GM21528 (cell line): ENCODE measurements around the gene HEATR5A.

Experiments
- ATAC-seq: cut with Tn5 transposase; IDR thresholded peaks from one replicate; pipeline ENCODE4 v1.9.1; 2021; ENCODE audit warnings: mild to moderate bottlenecking, moderate library complexity; ENCODE audit not compliant: unreplicated experiment, low FRiP score

Gene HEATR5A

GRCh38 chr14:31428011-31428410 is 7.7 kb upstream of the HEATR5A start:
- ATAC-seq = no peak

DNA sequence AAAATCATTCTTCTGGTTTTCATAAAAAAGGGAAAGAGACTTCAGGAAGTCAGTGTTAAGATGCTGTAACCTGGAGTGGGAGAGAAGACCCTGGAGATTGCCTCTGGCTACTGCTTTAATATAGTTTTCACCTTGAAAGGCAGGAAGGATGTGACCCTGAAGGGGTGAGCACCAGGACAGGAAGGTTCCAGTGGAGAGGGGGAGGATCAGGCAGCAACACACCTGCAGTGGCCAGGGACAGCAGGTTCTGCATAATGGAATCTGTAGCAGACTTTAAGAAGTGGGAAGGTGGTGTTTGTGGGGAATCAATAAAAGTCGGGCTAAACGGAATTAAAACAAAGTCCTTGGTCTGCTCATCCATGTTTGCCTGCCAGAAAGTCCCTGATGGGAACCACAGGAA is 6.3 kb upstream of the HEATR5A start:
- no peak for ATAC-seq

- ATAC-seq = no peak
These were observed 5.6 kb upstream of the HEATR5A start for GRCh38 chr14:31425905-31426304.

DNA sequence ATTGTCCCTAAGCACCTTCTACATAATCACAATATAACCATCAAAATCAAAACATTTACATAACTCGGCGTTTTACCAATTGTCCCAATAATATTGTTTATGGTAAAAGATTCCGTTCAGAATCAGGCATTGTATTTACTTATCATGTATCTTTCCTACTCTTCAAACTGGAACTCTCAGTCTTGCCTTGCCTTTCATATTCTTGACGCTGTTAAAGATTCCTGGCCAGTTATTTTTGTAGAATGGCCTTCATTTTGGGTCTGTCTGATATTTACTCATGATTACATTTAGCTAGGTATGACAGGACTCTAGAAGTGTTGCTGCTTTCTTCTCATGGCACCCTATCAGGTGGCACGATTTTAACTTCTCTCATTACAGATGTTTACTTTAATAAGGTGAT is 850 bp upstream of the HEATR5A start:
- ATAC-seq = no peak

DNA sequence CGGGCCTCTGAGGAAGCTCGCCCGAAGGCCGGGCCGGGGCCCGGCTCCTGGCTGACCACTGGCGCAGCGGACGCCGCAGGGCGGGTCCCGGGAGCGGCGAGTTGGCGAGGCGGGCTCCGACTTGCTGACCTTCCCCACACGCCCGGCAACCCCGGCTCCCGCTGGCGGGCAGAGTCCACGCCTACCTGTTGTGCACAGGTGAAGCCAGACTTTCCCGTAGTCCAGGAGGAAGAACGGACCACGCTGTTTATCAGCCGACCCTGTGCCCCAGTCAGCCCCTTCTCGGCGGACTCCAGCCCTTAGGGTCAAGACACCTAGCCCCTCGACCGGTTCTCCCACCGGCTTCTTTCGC is 407 bp downstream of the HEATR5A start:
- peak; percentile 29 for ATAC-seq

DNA sequence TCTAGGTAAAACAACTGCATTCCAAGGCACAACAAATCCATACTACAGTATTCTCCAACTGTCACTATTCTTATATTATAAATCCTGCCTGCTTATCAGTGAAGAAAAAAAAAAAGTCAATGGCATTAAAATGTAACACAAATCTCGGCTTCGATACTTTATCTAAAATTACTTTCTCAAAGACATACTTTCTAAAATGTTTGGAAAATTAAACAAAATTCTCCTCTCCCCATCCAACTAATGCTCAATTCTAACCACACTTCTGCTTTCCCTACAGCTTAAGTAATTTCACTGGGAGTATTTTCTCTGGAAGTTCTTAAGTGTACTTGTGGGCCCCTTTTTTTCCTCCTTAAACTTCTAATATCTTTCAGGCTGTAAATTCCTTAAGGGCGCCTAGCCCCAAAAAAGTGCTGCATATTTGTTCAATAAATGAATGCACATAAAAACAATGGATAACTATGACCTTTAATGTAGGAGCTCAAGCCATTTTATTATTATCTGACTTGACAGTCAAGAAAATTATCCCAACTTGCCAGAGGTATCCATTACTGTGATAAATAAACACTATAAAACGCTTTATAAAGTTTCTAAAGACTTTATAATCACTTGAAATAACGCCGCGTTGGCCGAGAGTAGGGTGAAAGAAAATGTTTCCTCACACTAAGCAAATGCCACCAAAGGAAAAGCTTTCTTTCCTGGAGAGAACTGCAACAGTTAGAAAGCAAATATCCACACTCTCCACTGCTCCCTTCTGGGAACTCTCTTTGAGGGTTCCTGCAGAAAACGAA is 977 bp downstream of the HEATR5A start:
- no peak for ATAC-seq

GRCh38 chr14:31418440-31418839 is 1.9 kb downstream of the HEATR5A start:
- no peak for ATAC-seq

- no peak for ATAC-seq
These were observed 6.0 kb downstream of the HEATR5A start for GRCh38 chr14:31414190-31414833.

DNA sequence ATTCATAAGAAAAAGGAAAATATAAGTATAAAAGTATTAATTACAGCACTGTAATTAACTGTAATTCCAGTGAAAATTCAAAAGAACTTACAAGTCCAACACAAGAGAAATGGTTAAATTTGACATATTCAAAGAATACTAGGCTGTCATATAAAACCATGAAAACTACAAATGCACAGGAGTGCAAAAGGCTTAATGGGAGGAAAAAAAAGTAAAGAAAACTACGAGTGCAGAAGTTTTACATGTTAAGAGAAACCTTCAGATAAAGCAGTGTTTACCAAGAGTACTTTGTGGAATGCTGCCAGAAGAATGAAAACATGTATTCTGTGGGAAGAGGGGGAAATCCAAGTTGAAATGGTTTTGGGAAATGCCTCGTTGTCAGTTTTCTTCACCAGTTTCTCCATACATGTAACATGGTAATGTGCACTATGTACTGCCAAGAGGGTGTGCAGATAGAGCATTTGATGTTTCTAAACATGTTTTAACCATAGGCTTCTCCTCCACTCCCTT is 9.1 kb downstream of the HEATR5A start:
- no peak for ATAC-seq

GRCh38 chr14:31410048-31410650 is 10.2 kb downstream of the HEATR5A start:
- no peak for ATAC-seq

DNA sequence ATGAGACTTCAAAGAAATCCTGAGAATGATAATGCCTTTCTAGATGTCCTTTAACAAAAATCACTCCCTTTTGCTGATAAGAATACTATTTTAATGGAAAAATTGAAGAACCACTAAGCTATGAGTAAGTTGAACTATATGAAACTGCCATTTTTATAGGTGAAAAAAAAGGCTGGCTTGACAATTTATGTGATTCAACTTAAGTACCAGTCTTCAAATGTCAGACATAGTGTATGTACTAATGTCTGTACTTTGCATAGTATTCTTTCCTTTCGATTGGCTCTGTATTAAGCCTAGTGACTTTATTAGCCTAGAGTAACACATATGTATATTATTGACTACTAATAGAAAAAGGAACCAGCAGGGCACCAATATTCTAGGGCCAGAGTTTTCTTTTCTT is 11.9 kb downstream of the HEATR5A start:
- ATAC-seq = no peak

- no peak for ATAC-seq
These were observed 14.6 kb downstream of the HEATR5A start for GRCh38 chr14:31405599-31406232.

DNA sequence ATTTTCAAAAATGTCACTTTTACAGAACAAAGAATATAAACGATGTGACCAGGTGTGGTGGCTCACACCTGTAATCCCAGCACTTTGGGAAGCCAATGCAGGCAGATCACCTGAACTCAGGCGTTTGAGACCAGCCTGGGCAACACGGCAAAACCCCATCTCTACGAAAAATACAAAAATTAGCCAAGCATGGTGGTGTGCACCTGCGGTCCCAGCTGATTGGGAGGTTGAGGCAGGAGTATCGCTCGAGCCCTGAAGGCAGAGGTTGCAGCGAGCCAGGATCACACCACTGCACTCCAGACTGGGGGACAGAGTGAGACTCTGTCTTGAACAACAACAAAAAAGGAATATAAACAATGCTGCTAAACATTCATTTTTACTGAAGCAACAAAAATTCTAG is 15.2 kb downstream of the HEATR5A start:
- ATAC-seq = no peak

DNA sequence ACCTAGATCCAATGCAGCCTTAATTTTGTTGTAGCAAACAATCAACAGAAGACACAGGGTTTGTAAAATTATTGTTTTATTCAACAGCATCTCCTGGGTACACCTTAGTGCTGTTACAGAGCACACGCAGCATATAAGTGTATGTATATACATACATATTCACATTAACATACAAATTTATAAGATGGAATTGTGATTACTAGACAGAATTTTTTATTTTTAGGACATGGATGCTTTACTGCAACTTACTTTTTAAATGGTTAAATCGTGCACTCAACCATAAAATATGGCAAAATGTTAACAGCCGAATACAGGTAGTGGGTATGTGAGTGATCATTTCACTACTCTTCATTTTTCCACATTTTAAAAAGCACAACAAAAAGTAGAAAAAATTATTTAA is 16.6 kb downstream of the HEATR5A start:
- ATAC-seq = no peak

DNA sequence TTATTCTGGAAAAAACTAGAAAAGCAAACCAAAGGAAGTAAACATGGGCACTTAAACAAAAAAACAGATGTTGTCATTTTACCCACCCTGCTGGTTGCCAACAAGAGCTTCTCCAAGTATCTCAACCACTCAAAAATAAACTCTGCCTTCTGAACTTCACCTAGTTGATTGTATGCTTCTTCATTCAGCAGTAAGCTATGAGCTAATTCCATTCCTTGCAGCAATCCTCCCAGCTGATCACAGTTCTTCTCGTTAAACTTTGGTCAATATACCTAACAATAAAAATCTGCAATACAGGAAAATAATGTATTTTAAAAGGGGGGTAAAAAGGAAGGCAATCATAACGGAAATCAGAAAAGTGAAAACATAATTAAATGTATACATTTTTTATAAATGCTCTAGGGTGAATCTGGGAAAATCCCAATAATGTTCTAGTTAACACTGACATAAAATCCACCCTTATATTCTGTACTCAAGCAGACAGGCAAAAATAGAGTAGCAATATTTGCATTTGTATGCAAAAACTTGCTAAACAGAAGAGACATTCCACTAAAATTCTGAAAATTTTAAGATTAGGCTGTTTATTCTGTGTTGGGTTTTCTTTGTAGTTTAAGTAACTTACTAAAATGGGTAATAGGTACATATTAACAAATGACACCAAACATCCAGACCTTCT is 17.4 kb downstream of the HEATR5A start:
- no peak for ATAC-seq

- no peak for ATAC-seq
These were observed 18.9 kb downstream of the HEATR5A start for GRCh38 chr14:31401369-31401932.

DNA sequence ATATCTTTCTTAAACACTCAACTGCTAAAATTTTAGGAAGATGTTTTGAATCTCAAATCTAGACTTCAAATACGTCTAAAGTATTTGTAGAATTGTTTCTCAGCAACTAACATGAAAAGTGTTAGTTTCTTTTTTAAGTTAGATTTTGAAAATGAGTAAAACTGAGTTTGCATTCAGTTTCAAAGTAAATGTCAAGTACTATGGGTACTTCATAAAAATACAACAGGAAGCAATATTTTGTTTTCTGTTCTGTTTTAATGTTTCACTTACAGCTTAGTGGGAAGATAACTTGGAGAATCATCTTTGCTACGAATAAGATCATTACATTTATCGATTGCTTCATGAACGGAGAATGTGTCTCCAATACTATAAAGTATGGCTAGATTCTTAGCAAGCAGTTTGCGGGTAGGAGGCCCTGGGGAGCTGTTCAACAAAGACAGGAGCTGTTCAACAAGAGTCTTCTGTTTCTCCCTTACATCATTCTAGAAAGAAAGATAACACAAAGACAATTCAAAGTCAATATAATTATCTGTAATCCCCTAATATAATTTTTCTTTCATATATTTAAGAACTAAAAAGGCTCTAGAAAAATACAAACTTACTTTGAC is 20.2 kb downstream of the HEATR5A start:
- no peak for ATAC-seq

- ATAC-seq = no peak
These were observed 24.7 kb downstream of the HEATR5A start for GRCh38 chr14:31395572-31396205.

- ATAC-seq = no peak
These were observed 25.2 kb downstream of the HEATR5A start for GRCh38 chr14:31395119-31395518.
